ENCODE measurements around the gene ZNF320. TPM values are rescaled to one million over a fixed set of nuclear protein-coding genes. Genes with fewer than 3 reads are reported as not detected.

The ZNF320 gene
- 38.2 TPM for total RNA-seq

DNA sequence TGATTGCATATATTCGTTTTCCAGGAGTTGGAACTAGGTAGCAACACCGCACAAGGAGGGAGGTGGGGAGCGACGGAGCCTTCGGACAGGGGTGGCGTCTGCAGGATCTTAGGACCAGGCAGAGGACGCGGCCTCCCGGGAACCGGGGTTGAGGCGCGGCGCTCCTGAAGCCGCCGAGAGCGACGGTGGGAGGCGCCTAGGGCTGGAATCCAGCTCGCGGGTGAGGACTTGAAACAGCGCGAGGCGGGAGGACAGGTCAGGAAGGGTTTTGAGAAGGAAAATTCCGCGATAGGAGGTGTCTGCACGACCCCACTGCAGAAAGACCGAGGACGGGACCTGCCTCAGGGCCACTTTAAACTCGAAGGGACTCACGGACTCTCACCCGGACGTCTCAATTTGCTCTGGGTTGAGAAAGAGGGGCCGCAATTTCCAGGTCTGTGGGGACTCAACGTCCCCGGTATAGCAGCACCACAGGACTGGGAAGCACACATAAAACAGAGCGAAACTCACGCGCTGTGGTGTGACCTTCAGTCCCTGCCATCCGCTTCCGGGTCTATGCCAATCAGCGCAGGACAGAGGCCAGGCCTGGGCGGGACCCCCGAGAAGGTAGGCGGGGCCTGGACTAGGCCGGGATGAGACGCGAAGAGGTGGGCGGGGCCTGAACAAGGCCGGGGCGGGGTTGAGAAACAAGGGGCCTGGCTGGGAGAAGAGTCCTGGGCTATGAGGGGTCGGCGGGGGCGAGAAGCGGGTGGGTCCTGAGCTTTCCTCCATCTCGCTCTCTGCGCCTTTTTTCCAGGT lies at the start of gene ZNF320:
TSS of gene ZNF320 (minus strand) at position 498 of the 798 bp plus-strand sequence. CDS start 7,380 bp downstream, outside the sequence.

DNA sequence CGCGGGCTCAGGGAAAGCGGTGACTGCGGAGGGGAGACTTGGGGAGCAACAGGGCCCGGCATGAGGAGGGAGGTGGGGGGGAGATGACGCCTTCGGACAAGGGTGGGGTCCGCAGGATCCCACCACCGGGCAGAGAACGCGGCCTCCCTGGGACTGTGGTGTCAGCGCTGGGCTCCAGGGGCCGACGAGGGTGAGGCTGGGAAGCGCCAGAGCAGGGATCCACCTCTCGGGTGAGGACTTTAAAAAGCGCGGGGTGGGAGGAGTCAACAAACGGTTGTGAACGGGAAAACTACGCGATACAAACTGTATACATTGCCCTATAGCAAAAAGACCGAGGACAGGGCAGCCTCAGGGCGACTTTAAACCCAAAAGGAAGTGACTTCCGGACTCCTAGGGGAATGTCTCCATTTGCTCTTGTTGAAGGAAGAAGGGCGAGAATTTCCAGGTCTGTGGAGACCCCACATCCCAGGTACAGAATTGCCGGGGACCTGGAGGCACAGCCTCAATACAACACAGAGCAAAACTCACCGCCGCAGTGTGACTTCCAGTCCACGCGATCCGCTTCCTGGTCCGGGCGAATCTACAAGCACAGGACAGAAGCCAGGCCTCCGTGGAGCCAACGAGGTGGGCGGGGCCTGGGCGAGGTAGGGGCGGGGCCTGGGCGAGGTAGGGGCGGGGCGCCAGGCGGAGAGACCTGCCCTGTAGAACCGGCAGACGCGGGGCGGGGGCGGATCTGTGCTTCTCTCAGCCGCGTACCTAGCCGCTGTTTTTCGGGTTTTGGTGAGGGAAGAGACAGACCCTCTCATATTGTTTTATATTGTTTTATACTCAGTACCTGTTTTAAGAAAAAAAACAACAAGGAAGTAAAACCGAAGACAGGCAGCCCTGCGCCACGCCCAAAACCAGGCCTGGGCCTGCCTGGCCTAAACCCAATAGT lies 25.7 kb upstream of the ZNF320 start, which contains the start of gene ZNF888:
TSS of gene ZNF888 (minus strand) at position 588 of the 937 bp plus-strand sequence. CDS start 5,555 bp downstream, outside the sequence.

DNA sequence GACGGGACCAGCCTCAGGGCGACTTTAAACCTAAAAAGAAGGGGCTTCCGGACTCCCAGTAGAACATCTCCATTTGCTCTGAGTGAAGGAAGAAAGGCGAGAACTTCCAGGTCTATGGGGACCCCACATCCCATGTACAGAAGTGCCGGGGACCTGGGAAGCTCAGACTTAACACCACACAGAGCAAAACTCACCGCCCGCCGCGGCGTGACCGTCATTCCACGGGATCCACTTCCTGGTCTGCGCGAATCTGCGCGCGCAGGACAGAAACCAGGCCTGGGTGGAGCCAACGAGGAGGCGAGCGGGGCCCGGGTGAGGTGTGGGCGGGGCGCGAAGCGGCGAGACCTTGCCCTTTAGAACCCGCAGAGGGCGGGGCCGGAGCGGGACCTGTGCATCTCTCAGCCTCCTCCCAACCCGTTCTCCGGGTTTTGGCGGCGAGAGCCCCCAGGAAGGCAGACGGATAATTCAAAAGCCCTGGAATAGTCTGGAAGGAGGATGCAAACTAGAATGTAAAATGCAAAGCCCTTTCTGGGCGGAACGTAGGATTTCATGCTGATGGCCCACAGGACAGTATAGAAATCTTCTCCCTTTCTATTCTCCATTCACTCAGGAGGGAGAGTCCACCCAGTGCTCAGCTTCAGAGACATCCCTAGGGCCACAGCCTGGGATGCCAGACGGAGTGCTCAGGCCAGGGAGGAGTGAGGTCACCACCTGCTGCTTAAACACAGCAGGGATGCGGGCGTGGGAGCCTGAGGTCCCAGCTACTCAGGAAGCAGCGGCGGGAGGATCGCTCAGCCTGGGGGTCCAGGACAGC lies 39.9 kb downstream of the ZNF320 start, which contains the start of gene ZNF468:
TSS of gene ZNF468 (minus strand) at position 242 of the 814 bp plus-strand sequence. CDS start 3,347 bp downstream, outside the sequence.

Small RNAs within 50 kb of the gene (small RNA-seq; reads per million reads assigned to genes)
- gene ZNF320 (ENCODE audit: low replicate concordance) = not detected

Other genes starting within 250 kb of the ZNF320 start
- gene ZNF611, start 162.6 kb downstream of the ZNF320 start, total RNA-seq = 57.6 TPM
- 1.9 TPM for gene ZNF600, start 110.8 kb downstream of the ZNF320 start, total RNA-seq
- gene ZNF28, start 76.0 kb downstream of the ZNF320 start, total RNA-seq = 32.6 TPM
- 53.8 TPM for gene ZNF468, start 40.0 kb downstream of the ZNF320 start, total RNA-seq
- gene ZNF888, start 25.8 kb upstream of the ZNF320 start, total RNA-seq = 5.0 TPM
- 6.9 TPM for gene ZNF816, start 65.2 kb upstream of the ZNF320 start, total RNA-seq
- not detected for gene ERVV-1, start 116.3 kb upstream of the ZNF320 start, total RNA-seq
- gene ERVV-2, start 147.1 kb upstream of the ZNF320 start, total RNA-seq = not detected
- gene ZNF160, start 205.8 kb upstream of the ZNF320 start, total RNA-seq = 62.3 TPM
- 32.2 TPM for gene ZNF415, start 235.3 kb upstream of the ZNF320 start, total RNA-seq